HG02610 (cell line): ENCODE results near the gene RALGPS1.
A peak's percentile ranks its signal among the peaks of the same experiment; 100 is the strongest.
"Not testable (repeated sequence)": the region's sequence is repeated elsewhere in the genome, so short reads cannot be mapped to it uniquely, and the experiment has no call there.

Experiments used
- ATAC-seq: cut with Tn5 transposase; IDR thresholded peaks from one replicate; pipeline ENCODE4 v1.9.1; 2021; ENCODE audit warnings: mild to moderate bottlenecking, moderate library complexity; ENCODE audit not compliant: unreplicated experiment

RALGPS1 gene

DNA sequence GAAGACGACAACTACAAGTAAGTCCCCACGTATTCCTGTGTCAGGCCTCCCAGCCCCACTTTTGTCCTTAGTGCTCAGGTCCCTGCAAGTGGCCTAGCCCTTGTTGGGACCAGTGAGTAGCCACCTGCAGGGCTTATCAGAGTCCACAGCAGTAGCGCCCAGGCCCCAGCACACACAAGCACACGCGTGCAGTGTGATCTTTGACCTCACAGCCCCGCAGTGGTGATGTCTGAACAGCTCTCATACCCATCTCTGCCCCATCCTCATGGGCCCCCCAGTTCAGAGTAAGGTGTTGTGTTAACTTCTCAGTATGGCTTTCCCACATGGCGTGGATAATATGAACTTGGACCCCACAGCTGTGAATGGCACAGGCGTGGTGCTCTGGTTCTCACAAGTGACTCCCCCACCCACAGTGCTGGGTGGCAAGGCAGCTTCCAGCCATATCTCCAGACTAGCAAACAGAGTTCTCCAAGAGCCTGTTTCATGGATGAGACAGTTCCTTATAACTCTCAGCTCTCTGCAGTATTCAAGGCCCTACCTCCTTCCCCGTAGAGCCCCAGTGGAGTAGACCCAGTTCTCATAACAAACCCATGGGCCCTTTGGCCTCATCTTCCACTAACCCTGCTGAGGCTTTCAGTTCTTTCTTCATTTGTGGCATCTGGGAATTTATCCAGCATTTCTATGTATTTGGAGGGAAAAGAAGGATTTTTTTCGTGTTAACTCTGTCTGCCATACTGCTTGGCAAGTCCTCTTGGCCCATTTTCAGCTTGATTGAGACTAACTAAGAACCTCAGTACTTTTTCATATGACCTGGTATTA is 254.4 kb downstream of the RALGPS1 start:
- no peak for ATAC-seq

DNA sequence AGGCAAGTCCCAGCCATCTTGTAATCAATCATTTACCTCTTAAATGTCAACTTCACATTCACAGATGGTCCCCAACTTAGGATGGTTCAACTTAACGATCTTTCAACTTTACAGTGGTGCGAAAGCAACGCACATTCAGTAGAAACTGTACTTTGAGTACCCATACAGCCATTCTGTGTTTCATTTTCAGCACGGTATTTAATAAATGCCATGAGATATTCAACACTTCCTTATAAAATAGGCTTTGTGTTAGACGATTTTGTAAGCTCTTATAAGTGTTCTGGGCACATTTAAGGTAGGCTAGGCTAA is 254.9 kb downstream of the RALGPS1 start:
- no peak for ATAC-seq

DNA sequence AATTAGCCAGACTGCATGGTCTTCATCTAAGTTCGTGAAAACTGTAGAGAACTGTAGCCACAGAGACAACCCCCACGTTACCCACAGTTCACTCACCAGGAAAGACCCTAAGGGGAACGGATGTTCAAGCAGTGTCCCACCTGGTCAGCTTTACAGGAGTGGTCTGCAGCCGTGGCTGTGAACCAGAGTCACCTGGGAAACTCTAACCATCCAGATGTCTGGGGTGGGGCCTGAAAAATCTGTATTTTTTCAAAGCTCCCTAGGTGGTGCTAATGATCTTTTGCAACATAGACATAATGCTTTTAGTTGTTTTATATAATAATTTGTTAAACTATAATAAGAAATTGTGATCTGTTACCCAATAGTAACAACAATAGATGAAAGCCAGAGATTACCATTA is 255.5 kb downstream of the RALGPS1 start:
- ATAC-seq, result no peak

DNA sequence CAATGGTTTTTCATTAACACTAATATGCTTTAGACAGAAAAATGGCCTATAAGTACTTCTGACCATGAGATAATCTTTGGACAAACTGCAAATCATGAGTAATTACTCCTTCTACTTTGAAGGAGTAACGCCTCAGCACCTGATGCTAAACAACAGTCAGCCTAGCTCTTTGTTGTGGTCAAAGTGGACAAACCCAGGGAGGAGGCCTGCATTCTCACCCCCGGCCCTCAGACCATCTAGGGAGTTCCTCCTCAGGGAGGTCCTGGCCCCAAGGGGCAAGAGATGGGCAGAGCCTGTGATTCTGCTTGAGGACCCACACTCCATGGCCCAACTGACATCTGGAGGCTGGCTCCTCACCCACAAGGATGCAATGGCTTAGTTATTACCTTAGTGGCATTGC is 256.1 kb downstream of the RALGPS1 start:
- ATAC-seq, result peak; percentile 47

DNA sequence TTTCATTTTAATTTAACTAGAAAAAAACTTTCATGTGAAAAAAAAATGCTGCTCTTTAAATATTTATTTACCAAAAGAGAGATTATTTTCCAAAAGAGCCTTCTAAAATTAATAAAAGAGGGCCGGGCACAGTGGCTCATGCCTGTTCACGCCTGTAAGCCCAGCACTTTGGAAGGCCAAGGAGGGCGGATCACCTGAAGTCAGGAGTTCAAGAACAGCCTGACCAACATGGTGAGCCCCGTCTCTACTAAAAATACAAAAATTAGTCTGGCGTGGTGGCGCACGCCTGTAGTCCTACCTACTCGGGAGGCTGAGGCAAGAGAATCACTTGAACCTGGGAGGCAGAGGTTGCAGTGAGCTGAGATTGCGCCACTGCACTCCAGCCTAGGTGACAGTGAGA is 256.8 kb downstream of the RALGPS1 start:
- ATAC-seq, result not testable (repeated sequence)

DNA sequence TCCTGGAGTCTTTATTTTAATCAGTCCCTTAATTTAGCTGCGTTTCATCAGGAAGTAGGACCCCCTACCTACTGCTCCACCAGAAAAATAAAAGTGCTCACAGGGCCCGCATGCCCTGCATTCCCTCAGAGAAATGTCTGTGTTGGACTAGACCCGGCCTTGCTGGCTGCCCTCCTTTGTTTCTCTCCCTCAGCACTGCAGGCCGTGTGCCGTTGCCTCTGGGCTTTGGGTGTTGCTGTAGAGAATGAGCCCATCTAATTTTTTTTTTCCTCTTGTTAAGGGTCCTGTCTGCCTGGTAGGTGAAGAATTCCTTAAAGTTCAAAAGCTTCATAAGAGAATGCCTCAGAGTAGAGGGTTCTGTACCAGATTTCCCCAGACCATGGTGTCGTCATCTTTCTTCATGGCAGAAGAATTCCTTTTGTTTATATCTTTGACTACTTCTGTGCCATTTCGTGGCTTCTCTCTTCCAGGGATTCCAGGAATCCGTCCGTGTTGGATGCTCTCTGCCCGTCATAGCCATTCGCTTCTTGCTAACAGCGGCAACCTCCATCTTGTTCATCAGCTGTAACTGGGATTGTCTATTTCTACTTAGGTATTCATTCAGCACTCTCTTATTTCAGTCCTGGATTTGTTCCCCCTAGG is 257.6 kb downstream of the RALGPS1 start:
- ATAC-seq, result no peak

DNA sequence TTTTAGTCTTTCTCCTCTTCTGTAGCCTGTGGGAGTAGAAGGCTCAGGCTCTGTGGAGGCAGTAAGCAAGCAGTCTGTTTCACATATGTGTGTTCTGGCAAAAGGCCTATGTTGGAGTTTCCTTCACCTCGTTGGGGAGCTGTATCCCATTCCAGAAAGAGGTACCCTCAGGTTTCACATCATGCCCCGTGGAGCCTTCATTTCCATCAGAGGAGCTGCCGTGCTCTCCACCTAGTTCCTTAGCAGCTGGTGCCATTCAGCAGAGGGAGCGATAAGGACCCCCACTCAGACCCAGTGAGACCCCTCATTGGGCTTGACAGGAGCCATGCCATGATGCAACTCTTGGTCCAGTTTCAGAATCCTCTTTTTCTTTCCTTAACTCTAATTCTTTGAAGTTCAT is 258.5 kb downstream of the RALGPS1 start:
- ATAC-seq, result no peak

DNA sequence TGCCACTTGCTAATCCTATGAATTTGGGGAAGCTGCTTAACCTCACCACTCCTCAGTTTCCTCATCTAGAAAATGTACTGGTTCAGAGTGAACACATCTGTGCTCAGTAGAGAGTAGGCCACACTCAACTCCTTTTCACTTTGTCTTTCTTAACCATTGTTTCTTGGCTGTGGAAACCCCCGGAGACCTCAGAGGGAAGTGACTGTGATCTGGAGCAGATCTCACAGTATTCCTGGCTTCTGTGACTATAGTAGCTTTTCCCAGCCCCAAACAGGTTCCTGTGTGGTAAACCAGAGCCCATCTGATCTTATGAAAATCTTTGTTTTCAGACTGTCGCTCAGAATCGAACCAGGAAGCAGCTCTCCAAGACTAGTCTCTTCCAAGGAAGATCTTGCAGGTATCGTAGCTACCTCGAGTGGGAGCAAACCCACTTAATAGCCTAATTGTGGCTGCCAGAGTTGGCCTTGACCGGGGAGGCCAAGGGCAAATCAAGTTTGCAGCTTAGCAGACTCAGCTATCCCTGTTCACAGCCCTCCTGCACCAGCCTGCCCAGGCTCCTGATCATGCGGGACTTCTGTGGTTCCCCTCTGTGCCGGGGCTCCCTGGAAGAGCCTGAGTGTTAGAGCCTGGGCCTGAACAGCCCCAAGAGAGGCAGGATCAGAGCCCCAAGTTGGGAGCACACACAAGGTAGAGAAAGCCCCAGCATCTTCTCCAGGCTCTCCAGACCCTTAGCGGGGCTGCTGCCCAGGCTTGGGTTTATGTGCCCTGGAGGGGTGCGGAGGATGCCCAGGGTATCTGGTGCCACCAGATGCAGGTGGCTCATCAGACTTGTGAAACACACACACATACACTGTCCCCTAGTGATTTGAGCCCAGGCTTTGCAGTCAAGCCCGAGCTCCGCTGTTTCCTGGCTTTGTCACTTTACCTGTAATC is 260.1 kb downstream of the RALGPS1 start:
- ATAC-seq, result no peak

DNA sequence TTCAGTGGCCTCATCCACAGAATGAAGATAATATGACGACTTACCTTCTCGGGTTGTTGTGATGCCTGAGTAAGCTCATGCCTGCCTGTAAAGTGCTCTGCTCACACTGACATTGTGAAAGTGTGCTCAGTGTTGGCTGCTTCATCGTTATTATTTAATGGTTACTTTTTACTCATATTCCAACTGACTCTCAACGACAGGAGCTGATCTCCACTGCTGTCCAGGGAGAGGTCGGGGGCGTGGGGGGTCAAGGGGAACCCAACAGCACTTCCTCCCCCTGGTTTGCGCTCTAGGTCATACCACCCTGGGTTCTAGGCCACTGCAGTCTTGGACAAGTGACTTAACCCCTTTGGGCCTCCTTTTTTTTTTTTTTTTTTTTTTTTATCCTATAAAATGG is 260.7 kb downstream of the RALGPS1 start:
- no peak for ATAC-seq

DNA sequence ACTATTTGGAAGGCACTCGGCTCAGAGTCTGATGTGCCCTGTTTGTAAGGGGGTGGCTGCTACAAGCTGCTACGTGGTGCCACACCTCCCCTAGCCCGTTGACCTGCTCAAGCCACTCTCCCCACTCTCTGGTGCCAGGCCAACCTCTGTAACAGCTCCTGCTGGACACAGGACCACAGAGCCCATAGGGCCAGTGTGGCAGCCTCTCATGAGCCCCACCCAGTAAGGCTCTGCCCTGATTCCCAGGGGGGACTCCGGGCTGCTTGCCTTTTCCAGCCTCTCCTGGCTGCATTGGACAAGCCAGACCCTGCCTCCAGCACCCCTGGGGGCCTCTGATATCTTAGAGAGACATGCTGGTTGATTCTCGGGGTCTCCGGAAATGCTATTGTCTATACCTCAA is 261.2 kb downstream of the RALGPS1 start:
- ATAC-seq, result no peak

DNA sequence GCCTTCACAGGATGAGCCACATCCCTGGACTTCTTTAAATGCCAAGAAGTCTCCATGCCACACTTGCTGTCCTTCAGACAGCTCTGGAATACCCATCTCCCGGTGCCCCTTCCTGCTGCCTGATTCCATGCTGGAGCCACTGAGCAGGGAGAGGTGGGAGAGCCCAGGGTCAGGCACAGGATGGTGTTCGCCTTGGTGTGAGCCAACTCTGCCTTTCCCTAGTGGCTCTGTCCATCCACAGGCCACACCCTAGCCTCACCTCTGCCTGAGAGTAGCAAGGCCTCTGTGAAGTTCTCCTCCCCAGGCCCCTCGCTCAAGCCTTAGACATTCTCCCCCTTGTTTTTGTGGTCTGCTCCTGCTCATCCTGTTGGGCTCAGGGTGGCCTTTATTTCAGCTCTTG is 262.0 kb downstream of the RALGPS1 start:
- ATAC-seq, result no peak

DNA sequence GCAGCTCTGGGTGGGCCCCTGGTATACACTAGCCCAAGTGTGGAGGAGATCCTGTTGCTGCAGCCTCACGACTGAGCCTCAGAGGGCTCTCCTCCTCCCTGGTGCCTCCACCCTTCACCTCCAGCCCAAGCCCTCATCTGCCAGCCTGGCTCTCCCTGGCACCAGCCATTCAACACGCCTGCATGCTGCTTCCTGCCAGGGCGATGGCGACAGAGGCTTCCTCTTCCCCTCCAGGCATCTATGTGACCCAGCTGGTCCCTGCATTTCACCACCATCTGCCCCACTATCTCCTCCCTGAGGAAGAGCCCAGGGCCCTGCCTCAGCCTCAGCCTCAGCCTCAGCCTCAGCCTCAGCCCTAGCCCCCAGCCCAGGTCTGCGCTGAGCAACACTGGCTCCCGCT is 262.6 kb downstream of the RALGPS1 start:
- no peak for ATAC-seq

DNA sequence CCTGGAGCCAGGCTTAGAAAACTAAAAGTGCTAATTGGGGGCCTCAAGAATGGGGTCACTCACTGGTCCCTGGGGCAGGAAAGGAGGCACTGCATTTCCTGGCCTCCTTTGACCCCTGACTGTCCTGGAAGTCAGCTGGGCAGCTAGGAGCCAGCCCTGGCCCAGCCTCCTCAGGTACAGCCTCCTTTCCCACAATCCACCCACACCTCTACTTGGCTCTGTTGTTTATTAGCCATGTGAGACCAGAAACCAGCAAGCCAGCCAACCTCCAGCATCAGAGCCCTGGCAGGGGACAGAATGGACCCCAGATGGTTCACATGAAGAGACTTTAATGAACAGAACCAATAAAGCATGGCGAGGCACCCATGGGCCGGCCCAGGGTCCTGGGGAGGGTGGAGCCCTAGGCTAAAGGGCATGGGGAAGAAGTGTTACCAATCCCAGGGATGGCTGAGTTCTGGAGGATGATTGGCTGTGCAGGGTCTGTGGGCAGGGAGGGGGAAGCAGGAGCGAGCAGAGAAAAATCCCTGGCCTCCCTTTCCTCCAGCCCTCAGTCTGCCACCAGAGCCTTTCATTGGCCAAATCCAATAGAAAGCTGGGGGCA is 263.2 kb downstream of the RALGPS1 start:
- no peak for ATAC-seq

DNA sequence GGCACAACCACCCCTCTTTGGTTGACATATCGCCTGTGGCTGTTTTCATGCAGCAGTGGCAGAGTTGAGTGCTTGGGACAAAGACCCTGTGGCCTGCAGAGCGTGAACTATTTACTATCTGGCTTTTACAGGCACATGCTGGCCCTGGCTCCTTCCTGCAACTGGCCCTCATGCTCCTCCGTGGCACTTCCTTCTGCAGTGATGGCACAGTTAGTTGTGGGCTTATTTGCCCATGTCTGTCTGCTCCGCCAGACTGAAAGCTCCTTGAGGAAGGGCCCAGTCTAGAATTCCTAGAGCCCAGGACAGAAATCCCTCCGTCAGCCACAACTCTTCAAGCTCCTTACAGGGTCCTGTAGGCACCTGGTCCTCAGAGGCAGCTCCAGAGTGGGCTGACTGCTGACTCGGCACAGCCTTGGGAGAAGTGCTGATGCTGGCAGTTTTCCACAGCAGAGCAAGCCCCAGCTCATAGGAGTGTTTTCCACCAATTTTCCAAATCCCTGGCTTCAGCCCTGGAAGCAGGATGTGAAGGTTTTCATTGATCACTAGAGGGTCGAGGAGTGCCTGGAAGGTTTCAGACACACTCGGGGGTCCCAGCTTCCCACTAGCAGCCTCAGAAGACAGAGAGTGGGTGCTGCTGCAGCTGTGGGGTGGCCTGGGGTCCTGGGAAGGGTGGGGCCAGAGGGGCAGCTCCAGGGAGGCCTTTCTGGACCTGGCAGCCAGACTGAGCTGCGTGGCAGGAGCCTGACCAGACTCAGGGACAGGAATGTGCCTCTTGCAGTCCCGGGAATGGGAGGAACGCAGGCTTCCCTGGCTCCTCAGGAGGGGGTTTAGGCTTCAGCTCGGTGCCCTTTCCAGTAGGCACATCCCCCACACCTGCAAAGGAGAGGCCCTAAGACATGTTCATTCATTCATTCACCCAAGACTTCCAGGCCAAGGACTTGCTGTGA is 264.4 kb downstream of the RALGPS1 start:
- no peak for ATAC-seq

DNA sequence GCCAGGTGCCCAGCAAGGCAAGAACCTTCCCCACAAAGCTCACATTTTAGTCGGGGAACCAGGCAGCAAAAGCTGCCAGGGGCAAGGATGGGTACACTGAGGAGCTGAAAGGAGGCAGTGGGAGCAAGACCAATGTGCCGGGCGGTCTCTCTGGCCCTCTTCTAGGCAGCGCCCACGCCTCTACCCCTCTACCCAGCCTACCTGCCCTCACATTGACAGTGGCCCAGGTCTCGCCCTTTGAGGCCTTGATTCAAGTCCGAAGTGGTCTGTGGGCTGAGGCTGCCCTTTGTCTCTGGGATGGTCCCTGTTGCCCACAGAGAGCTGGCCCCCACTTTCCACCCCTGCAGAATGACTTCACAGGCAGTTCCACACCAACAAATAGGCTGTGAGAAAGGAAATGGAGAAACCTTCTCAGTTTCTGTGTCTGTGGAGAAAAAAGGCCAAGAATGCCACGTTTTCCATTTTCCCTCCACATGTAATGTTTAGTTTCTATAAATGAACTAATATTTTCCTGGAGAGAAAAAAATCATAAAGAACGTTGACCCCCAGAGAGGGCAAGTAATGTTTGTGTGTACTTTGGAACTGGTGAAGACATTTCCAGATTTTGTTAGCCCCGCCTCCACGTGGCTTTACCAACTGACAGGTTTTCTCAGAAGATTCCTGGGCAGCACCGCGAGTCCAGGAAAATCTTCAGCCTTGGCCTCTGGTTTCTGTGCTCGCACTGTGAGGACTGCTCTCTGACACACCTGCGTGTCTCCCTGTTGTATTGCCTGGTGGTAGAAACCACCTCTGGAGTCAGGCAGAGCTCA is 265.3 kb downstream of the RALGPS1 start:
- no peak for ATAC-seq

DNA sequence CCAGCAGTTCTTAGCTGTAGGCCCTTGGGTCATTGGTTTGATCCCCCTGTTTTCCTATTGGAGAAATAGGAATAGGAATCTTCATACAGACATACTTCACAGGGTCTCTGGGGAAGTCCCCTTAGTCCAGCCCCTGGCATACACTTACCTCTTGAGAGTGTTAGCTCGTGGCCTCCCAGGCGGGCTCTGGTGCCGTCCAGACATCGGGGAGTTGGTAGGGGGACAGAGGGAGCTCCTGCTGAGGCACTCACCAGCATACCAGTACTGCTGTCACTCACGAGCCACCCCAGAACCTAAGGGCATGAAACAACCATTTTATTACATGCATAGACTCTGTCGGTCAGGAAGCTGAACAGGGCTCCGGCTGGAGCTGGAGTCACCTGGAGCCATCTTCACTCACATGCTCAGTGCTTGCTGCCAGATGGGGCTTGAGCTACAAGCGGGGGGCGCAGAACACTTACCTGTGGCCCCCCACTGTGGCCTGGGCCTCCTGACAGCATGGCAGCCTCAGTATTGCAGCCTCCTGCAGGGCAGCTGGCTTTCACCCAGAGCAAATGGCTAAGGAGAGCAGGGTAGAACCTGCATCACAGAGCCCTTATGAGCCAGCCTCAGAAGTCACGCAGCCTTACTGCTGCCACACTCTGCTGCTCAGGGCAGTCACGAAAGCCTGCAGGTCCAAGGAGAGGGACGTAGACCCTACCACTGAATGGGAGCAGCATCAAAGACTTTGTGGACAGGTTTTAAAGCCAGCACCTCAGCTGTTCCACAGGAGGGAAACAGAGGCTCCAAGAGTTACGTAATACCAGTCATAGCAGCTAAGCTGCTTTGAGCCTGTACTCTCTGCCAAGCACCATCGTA is 266.1 kb downstream of the RALGPS1 start:
- ATAC-seq, result no peak

DNA sequence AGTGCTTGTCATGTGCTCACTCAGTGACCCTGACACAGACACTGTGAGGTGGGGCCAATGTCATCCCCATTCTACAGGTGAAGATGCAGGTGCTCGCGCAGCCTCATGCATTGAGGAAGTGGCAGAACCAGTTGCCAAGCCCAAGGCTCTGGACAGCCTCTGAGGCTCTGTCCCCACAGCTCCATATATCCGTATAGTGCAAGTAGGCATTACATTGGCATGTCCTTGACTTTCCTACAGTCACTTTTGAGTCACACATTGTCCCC is 266.7 kb downstream of the RALGPS1 start:
- ATAC-seq, result no peak

DNA sequence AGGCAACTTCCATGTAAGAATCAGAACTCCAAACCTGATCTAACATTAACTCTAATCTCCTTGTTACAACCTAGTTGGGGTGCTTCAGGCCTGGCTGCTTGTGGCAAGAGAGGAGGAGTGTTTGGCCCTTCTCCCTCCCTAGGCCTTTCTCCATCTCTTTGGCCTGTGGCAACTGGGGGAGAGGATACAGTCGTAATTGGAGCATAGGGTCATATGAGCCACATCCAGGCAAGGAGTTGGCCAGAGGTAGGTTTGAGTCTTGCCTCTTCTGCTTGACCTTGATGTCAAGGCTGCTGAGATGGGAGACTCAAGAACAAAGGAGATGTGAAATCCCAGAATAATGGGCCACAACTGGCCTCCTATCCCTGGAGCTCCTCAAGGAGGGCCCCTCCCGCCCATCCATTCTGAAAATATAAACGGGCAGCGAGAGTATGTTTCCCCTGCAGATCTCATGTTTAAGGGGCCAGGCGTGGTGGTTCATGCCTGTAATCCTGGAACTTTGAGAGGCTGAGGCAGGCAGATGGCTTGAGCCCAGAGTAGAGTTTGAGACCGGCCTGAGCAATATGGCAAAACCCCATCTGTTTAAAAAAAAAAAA is 267.1 kb downstream of the RALGPS1 start:
- ATAC-seq, result no peak
